HCT116 (cell line): ENCODE results near the gene ARHGEF37.

Experiments
- EZH2 ChIP-seq: fragments of 200-600 bp; sonication (generic); IDR thresholded peaks from 2 replicates; pipeline ENCODE4 v1.6.1; 2017; ENCODE audit warnings: antibody characterized with exemption, mixed run types
- JUND ChIP-seq: IDR thresholded peaks from 2 replicates; pipeline ENCODE4 v1.6.1; 2012
- MAX ChIP-seq: IDR thresholded peaks from 2 replicates; pipeline ENCODE4 v1.6.1; 2012
- POLR2A ChIP-seq: IDR thresholded peaks from 2 replicates; pipeline ENCODE4 v1.7.0; 2011; ENCODE audit warnings: borderline replicate concordance; ENCODE audit not compliant: insufficient read depth, insufficient read length; ENCODE audit errors: extremely low read depth
- POLR2AphosphoS5 ChIP-seq: IDR thresholded peaks from 2 replicates; pipeline ENCODE4 v1.6.1; 2011; ENCODE audit warnings: mild to moderate bottlenecking, low read depth, low read length, moderate library complexity
- REST ChIP-seq: IDR thresholded peaks from 2 replicates; pipeline ENCODE4 v1.6.1; 2012; ENCODE audit warnings: low read depth
- SP1 ChIP-seq: IDR thresholded peaks from 2 replicates; pipeline ENCODE4 v1.6.1; 2012; ENCODE audit warnings: low read depth
- SRF ChIP-seq: IDR thresholded peaks from 2 replicates; pipeline ENCODE4 v1.6.1; 2012; ENCODE audit warnings: low read depth
- TF ChIP-seq, protein P1 (sequence below), 3 experiments: fragments of 200-600 bp in 1 of 3; sonication (generic) in 1 of 3; IDR thresholded peaks in 2 of 3; conservative IDR thresholded peaks in 1 of 3; 2 replicates each; pipeline ENCODE4 v1.5.1; 2012 to 2017; ENCODE audit warnings: low read depth in 2 of 3, low read length in 2 of 3, antibody characterized with exemption in 1 of 3, borderline replicate concordance in 1 of 3, control low read depth in 1 of 3, mild to moderate bottlenecking in 1 of 3, mixed read lengths in 1 of 3, mixed run types in 1 of 3, moderate library complexity in 1 of 3; ENCODE audit not compliant: insufficient read depth in 1 of 3
- TF ChIP-seq, protein P2 (sequence below): IDR thresholded peaks from 2 replicates; pipeline ENCODE4 v1.6.1; 2012

- TF ChIP-seq EZH2 (no peak), MAX (no peak), REST (no peak), SP1 (no peak), JUND (no peak), SRF (no peak), POLR2A (no peak), POLR2AphosphoS5 (no peak)
- TF ChIP-seq, protein P1, sequence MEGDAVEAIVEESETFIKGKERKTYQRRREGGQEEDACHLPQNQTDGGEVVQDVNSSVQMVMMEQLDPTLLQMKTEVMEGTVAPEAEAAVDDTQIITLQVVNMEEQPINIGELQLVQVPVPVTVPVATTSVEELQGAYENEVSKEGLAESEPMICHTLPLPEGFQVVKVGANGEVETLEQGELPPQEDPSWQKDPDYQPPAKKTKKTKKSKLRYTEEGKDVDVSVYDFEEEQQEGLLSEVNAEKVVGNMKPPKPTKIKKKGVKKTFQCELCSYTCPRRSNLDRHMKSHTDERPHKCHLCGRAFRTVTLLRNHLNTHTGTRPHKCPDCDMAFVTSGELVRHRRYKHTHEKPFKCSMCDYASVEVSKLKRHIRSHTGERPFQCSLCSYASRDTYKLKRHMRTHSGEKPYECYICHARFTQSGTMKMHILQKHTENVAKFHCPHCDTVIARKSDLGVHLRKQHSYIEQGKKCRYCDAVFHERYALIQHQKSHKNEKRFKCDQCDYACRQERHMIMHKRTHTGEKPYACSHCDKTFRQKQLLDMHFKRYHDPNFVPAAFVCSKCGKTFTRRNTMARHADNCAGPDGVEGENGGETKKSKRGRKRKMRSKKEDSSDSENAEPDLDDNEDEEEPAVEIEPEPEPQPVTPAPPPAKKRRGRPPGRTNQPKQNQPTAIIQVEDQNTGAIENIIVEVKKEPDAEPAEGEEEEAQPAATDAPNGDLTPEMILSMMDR (IDR thresholded peaks at IDR 0.05 in 2 of 3, conservative IDR thresholded peaks at IDR 0.05 in 1 of 3; ENCODE audit: borderline replicate concordance in 1 of 3, insufficient read depth in 1 of 3, low read depth in 2 of 3, low read length in 2 of 3) = no peak
- TF ChIP-seq, protein P2, sequence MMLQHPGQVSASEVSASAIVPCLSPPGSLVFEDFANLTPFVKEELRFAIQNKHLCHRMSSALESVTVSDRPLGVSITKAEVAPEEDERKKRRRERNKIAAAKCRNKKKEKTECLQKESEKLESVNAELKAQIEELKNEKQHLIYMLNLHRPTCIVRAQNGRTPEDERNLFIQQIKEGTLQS = no peak
Observed at GRCh38 chr5:149578896-149579295, 2.4 kb upstream of the ARHGEF37 start.
